Measurements from ENCODE around the gene ANKRD6. TPM values are rescaled to one million over a fixed set of nuclear protein-coding genes. Genes with fewer than 3 reads are reported as not detected.

ANKRD6 gene
- total RNA-seq, 4 donors from 2014 or later: 7.7 to 18.5 (median 11.9) TPM

GRCh38 chr6:89644864-89645263, 211.9 kb downstream of the ANKRD6 start:
- no peak for TF ChIP-seq CTCF (IDR thresholded peaks at IDR 0.05; ENCODE audit: low read depth)

GRCh38 chr6:89649682-89650081, 216.7 kb downstream of the ANKRD6 start:
- no peak for TF ChIP-seq CTCF (IDR thresholded peaks at IDR 0.05; ENCODE audit: low read depth)

- no peak for TF ChIP-seq CTCF (IDR thresholded peaks at IDR 0.05; ENCODE audit: low read depth)
Measured at GRCh38 chr6:89650579-89650978, 217.6 kb downstream of the ANKRD6 start.

- TF ChIP-seq CTCF (IDR thresholded peaks at IDR 0.05; ENCODE audit: low read depth): no peak
Measured at GRCh38 chr6:89655122-89655521, 222.2 kb downstream of the ANKRD6 start.

- TF ChIP-seq CTCF (IDR thresholded peaks at IDR 0.05; ENCODE audit: low read depth): no peak
Measured at GRCh38 chr6:89657445-89658158, 224.7 kb downstream of the ANKRD6 start.

GRCh38 chr6:89660981-89661380, 228.0 kb downstream of the ANKRD6 start:
- no peak for TF ChIP-seq CTCF (IDR thresholded peaks at IDR 0.05; ENCODE audit: low read depth)

GRCh38 chr6:89661559-89661958, 228.6 kb downstream of the ANKRD6 start:
- no peak for TF ChIP-seq CTCF (IDR thresholded peaks at IDR 0.05; ENCODE audit: low read depth)

All from subcutaneous adipose tissue (tissue), 4 donors.